Type B pancreatic cell (in vitro differentiated cells): ENCODE data around the gene PLG. TPM values are rescaled to one million over a fixed set of nuclear protein-coding genes. Genes with fewer than 3 reads are reported as not detected.
"Not testable (repeated sequence)": the region's sequence is repeated elsewhere in the genome, so short reads cannot be mapped to it uniquely, and the experiment has no call there.

ENCODE experiments used
- DNase-seq: peaks from one replicate; pipeline ENCODE4 v3.0.0; 2021; ENCODE audit warnings: mixed read lengths; ENCODE audit not compliant: unreplicated experiment; ENCODE audit errors: extremely low spot score
- H3K27ac Mint-ChIP-seq: 2 replicates; pipeline ENCODE4 v1.8.0; 2021; ENCODE audit warnings: mild to moderate bottlenecking, mixed read lengths
- H3K27me3 Mint-ChIP-seq: 2 replicates; pipeline ENCODE4 v1.8.0; 2021; ENCODE audit warnings: mixed read lengths
- H3K36me3 Mint-ChIP-seq: 2 replicates; pipeline ENCODE4 v1.8.0; 2021; ENCODE audit warnings: mixed read lengths
- H3K4me1 Mint-ChIP-seq: one replicate; pipeline ENCODE4 v1.8.0; 2021; ENCODE audit warnings: mixed read lengths; ENCODE audit not compliant: unreplicated experiment
- H3K4me3 Mint-ChIP-seq: 2 replicates; pipeline ENCODE4 v1.8.0; 2021; ENCODE audit warnings: mild to moderate bottlenecking, mixed read lengths
- H3K9me3 Mint-ChIP-seq: 2 replicates; pipeline ENCODE4 v1.8.0; 2021; ENCODE audit warnings: mixed read lengths
- total RNA-seq: library from RNA; stranded (reverse); gene quantifications from 2 replicates; pipeline ENCODE4 v1.2.1, GENCODE V29; 2021; ENCODE audit warnings: low replicate concordance
- TF ChIP-seq, protein P1 (sequence below): fragments of 200-600 bp; sonication (generic); conservative IDR thresholded peaks from 2 replicates; pipeline ENCODE4 v1.5.0; 2021; ENCODE audit warnings: antibody characterized with exemption, mild to moderate bottlenecking

PLG gene
- total RNA-seq, 1 donor from 2014 or later, result 0.46 TPM

DNA sequence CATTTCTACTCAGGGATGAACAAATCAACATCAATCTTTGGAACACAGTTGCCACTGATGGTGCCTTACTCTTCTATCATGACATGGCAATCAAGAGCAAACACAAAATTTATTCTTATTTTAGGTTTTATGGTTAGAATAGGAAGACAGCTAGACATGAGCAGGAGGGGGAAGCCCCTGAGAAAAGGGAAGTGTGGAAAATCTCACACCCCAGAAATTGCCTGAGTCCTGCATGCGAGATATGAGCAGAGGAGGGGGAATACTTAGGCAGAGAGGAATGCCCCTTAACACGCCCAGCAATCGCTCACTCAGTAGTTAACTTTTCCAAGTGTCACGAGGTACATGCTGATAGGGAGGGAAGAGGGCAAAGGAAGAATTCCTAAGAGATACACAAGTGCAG is 79.3 kb downstream of the PLG start:
- Mint-ChIP-seq H3K4me3 (no peak overlapping the region), H3K4me1 (peaks cover under 1% of the 10 kb centered on the region), H3K36me3 (no peaks in the 10 kb centered on the region), H3K27me3 (no peaks in the 10 kb centered on the region), H3K9me3 (no peaks in the 10 kb centered on the region), H3K27ac (no peak overlapping the region)
- TF ChIP-seq, protein P1, sequence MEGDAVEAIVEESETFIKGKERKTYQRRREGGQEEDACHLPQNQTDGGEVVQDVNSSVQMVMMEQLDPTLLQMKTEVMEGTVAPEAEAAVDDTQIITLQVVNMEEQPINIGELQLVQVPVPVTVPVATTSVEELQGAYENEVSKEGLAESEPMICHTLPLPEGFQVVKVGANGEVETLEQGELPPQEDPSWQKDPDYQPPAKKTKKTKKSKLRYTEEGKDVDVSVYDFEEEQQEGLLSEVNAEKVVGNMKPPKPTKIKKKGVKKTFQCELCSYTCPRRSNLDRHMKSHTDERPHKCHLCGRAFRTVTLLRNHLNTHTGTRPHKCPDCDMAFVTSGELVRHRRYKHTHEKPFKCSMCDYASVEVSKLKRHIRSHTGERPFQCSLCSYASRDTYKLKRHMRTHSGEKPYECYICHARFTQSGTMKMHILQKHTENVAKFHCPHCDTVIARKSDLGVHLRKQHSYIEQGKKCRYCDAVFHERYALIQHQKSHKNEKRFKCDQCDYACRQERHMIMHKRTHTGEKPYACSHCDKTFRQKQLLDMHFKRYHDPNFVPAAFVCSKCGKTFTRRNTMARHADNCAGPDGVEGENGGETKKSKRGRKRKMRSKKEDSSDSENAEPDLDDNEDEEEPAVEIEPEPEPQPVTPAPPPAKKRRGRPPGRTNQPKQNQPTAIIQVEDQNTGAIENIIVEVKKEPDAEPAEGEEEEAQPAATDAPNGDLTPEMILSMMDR, result no peak
- DNase-seq, result no peak

DNA sequence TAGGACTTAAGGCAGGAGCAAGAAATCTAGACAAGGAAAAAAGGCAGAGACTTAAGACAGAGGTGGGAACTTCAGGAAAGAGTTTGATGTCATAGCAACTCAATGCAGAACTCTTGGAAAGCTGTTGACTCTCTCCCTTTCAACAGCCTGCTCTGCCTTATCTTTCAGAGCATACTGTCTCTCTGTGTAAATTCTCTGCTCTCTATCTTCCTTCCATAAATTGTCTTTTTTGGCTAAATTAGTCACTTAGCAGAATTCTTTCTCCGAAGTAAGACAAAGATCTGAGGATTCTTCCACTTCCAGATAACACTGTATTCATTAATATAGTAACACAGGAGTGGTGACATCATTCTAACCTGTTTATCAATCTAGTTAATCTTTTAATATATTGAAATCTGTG is 80.2 kb downstream of the PLG start:
- Mint-ChIP-seq H3K36me3 (no peaks in the 10 kb centered on the region), H3K9me3 (no peaks in the 10 kb centered on the region), H3K4me3 (no peak overlapping the region), H3K27ac (no peak overlapping the region), H3K27me3 (no peaks in the 10 kb centered on the region), H3K4me1 (no peaks in the 10 kb centered on the region)
- no peak for DNase-seq
- TF ChIP-seq, protein P1, result no peak

DNA sequence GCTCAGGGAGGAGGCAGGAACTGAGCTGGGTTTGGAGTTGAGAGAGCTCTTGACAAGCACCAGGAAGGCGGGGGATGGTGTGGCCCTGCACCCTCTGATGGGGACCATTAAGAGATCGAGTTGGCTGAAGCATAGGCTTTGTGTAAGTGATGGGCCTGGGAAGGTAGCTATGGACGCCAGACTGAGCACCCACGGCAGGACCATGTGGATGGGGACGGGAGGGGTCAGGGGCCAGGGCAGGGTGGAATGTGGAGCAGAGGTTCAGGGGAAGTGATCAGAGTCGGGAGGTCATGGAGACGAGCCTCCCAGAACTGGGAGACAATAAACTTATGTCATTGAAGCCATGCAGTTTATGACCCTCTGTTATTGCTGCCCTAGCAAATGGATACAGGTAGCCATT is 81.7 kb downstream of the PLG start:
- Mint-ChIP-seq H3K4me3 (no peak overlapping the region), H3K36me3 (no peaks in the 10 kb centered on the region), H3K9me3 (no peaks in the 10 kb centered on the region), H3K27me3 (no peaks in the 10 kb centered on the region), H3K27ac (no peak overlapping the region), H3K4me1 (no peaks in the 10 kb centered on the region)
- TF ChIP-seq, protein P1, result no peak
- DNase-seq, result no peak

DNA sequence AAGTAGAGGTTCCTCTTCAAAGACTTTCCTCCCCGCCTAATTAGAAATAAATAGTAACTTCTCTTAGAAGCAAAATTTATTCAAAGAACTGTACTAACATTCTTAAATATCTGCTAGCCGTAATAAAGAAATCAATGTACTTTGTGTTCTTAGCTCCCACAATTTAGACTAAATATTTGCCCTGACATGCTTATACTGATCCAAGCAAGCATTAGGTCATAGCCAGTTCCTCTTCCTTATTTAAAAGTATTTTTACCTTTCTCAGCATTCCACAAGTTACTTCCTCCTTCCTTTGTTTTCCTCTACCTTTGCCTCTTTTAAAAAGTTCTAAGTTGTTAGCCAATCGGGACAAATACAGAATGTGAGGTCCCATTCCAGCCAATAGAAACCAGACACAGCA is 86.1 kb downstream of the PLG start:
- not testable (repeated sequence) for H3K27me3 Mint-ChIP-seq, H3K9me3 Mint-ChIP-seq, H3K36me3 Mint-ChIP-seq, H3K4me1 Mint-ChIP-seq, H3K4me3 Mint-ChIP-seq, DNase-seq
- H3K27ac Mint-ChIP-seq, result peak overlapping the region; percentile 26

DNA sequence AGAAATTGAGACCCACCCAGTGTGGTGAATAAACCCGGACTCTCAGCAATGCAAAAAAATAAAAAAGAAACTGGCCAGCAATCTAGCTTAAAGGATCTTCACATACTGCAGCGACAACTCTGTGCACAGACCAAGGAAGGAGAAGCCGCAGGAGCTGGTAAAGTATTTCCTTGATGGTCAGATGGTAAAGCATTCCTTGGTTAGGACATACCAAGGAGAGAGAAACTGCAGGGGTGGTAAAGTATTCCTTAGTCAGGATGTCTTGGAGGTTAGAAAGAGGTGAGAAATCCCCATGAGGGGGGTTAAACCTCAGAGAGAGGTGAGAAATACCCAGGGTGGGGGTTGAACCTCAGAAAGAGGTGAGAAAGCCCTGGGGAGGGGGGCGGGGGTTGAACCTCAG is 86.8 kb downstream of the PLG start:
- TF ChIP-seq, protein P1, result no peak
- peaks cover 9% of the 10 kb centered on the region for H3K4me1 Mint-ChIP-seq
- H3K36me3 Mint-ChIP-seq, result no peaks in the 10 kb centered on the region
- H3K27ac Mint-ChIP-seq, result peak overlapping the region; percentile 26
- no peaks in the 10 kb centered on the region for H3K27me3 Mint-ChIP-seq
- no peaks in the 10 kb centered on the region for H3K9me3 Mint-ChIP-seq
- DNase-seq, result no peak
- no peak overlapping the region for H3K4me3 Mint-ChIP-seq

DNA sequence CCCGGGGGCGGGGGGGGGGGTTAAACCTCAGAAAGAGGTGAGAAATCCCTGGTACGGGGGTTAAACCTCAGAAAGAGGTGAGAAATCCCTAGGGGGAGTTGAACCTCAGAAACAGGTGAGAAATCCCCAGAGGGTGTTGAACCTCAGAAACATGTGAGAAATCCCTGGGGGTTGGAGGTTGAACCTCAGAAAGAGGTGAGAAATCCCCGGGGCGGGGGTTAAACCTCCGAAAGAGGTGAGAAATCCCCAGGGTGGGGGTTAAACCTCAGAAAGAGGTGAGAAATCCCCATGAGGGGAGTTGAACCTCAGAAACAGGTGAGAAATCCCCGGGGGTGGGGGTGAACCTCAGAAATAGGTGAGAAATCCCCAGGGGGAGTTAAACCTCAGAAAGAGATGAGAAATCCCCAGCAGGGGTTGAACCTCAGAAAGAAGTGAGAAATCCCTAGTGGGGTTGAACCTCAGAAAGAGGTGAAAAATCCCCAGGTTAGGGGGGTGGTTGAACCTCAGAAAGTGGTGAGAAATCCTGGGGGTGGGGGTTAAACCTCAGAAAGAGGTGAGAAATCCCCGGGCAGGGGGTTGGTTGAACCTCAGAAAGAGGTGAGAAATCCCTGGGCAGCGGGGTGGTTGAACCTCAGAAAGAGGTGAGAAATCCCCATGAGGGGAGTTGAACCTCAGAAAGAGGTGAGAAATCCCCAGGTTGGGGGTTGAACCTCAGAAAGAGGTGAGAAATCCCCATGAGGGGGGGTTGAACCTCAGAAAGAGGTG is 87.4 kb downstream of the PLG start:
- Mint-ChIP-seq H3K27ac (no peak overlapping the region), H3K36me3 (no peaks in the 10 kb centered on the region), H3K4me1 (peaks cover 11% of the 10 kb centered on the region), H3K9me3 (no peaks in the 10 kb centered on the region), H3K4me3 (no peak overlapping the region), H3K27me3 (no peaks in the 10 kb centered on the region)
- TF ChIP-seq, protein P1, result no peak
- no peak for DNase-seq
